ENCODE measurements around the gene ID3.
A peak's percentile ranks its signal among the peaks of the same experiment; 100 is the strongest.

The ID3 gene

GRCh38 chr1:23561076-23561812 is 1.9 kb upstream of the ID3 start:
- Histone ChIP-seq H3K4me1 (ENCODE audit: control insufficient read depth, low read depth, low read length) (peaks cover 49% of the 10 kb centered on the region), H3K9ac (ENCODE audit: low read length) (peak overlapping the region; percentile 17), H3K27me3 (ENCODE audit: control insufficient read depth, insufficient read depth, low read length) (peaks cover 3% of the 10 kb centered on the region), H3K27ac (ENCODE audit: low read length) (no peak overlapping the region), H3K4me3 (ENCODE audit: low read length) (no peak overlapping the region), H3K9me3 (ENCODE audit: control insufficient read depth, low read depth, low read length) (no peaks in the 10 kb centered on the region), H3K36me3 (ENCODE audit: control insufficient read depth, low read depth, low read length) (peaks cover 7% of the 10 kb centered on the region)

GRCh38 chr1:23559985-23560741 is 862 bp upstream of the ID3 start:
- Histone ChIP-seq H3K9me3 (ENCODE audit: control insufficient read depth, low read depth, low read length) (no peaks in the 10 kb centered on the region), H3K27me3 (ENCODE audit: control insufficient read depth, insufficient read depth, low read length) (peaks cover 3% of the 10 kb centered on the region), H3K27ac (ENCODE audit: low read length) (peak overlapping the region; percentile 79), H3K36me3 (ENCODE audit: control insufficient read depth, low read depth, low read length) (peaks cover 7% of the 10 kb centered on the region), H3K4me3 (ENCODE audit: low read length) (peak overlapping the region; percentile 95), H3K9ac (ENCODE audit: low read length) (peak overlapping the region; percentile 78), H3K4me1 (ENCODE audit: control insufficient read depth, low read depth, low read length) (peaks cover 58% of the 10 kb centered on the region)

GRCh38 chr1:23558872-23559135 is 497 bp downstream of the ID3 start:
- Histone ChIP-seq H3K9me3 (ENCODE audit: control insufficient read depth, low read depth, low read length) (no peaks in the 10 kb centered on the region), H3K9ac (ENCODE audit: low read length) (peak overlapping the region; percentile 72), H3K36me3 (ENCODE audit: control insufficient read depth, low read depth, low read length) (peaks cover 7% of the 10 kb centered on the region), H3K27ac (ENCODE audit: low read length) (no peak overlapping the region), H3K4me1 (ENCODE audit: control insufficient read depth, low read depth, low read length) (peaks cover 60% of the 10 kb centered on the region), H3K27me3 (ENCODE audit: control insufficient read depth, insufficient read depth, low read length) (peaks cover 3% of the 10 kb centered on the region), H3K4me3 (ENCODE audit: low read length) (peak overlapping the region; percentile 95)

- Histone ChIP-seq H3K27ac (ENCODE audit: low read length) (no peak overlapping the region), H3K9me3 (ENCODE audit: control insufficient read depth, low read depth, low read length) (no peaks in the 10 kb centered on the region), H3K9ac (ENCODE audit: low read length) (peak overlapping the region; percentile 72), H3K36me3 (ENCODE audit: control insufficient read depth, low read depth, low read length) (peaks cover 7% of the 10 kb centered on the region), H3K27me3 (ENCODE audit: control insufficient read depth, insufficient read depth, low read length) (peaks cover 7% of the 10 kb centered on the region), H3K4me3 (ENCODE audit: low read length) (peak overlapping the region; percentile 95), H3K4me1 (ENCODE audit: control insufficient read depth, low read depth, low read length) (peaks cover 65% of the 10 kb centered on the region)
Observed at GRCh38 chr1:23558140-23558871, 995 bp downstream of the ID3 start.

GRCh38 chr1:23557471-23558124 is 1.7 kb downstream of the ID3 start:
- Histone ChIP-seq H3K36me3 (ENCODE audit: control insufficient read depth, low read depth, low read length) (peaks cover 7% of the 10 kb centered on the region), H3K4me3 (ENCODE audit: low read length) (peak overlapping the region; percentile 95), H3K27me3 (ENCODE audit: control insufficient read depth, insufficient read depth, low read length) (peaks cover 8% of the 10 kb centered on the region), H3K9ac (ENCODE audit: low read length) (peak overlapping the region; percentile 72), H3K9me3 (ENCODE audit: control insufficient read depth, low read depth, low read length) (no peaks in the 10 kb centered on the region), H3K27ac (ENCODE audit: low read length) (no peak overlapping the region), H3K4me1 (ENCODE audit: control insufficient read depth, low read depth, low read length) (peaks cover 59% of the 10 kb centered on the region)

- Histone ChIP-seq H3K9ac (ENCODE audit: low read length) (peak overlapping the region; percentile 72), H3K27me3 (ENCODE audit: control insufficient read depth, insufficient read depth, low read length) (peaks cover 8% of the 10 kb centered on the region), H3K36me3 (ENCODE audit: control insufficient read depth, low read depth, low read length) (peaks cover 7% of the 10 kb centered on the region), H3K27ac (ENCODE audit: low read length) (peak overlapping the region; percentile 73), H3K4me3 (ENCODE audit: low read length) (peak overlapping the region; percentile 95), H3K4me1 (ENCODE audit: control insufficient read depth, low read depth, low read length) (peaks cover 57% of the 10 kb centered on the region), H3K9me3 (ENCODE audit: control insufficient read depth, low read depth, low read length) (no peaks in the 10 kb centered on the region)
Observed at GRCh38 chr1:23556635-23557470, 2.4 kb downstream of the ID3 start.

- peaks cover 8% of the 10 kb centered on the region for H3K27me3 ChIP-seq (ENCODE audit: control insufficient read depth, insufficient read depth, low read length)
Observed at GRCh38 chr1:23555986-23556634, 3.2 kb downstream of the ID3 start.

GRCh38 chr1:23555270-23555985 is 3.9 kb downstream of the ID3 start:
- peaks cover 5% of the 10 kb centered on the region for H3K27me3 ChIP-seq (ENCODE audit: control insufficient read depth, insufficient read depth, low read length)
- peaks cover 45% of the 10 kb centered on the region for H3K4me1 ChIP-seq (ENCODE audit: control insufficient read depth, low read depth, low read length)
- H3K9ac ChIP-seq (ENCODE audit: low read length) = peak overlapping the region; percentile 72
- H3K36me3 ChIP-seq (ENCODE audit: control insufficient read depth, low read depth, low read length) = peaks cover 7% of the 10 kb centered on the region
- H3K4me3 ChIP-seq (ENCODE audit: low read length) = peak overlapping the region; percentile 95
- peak overlapping the region; percentile 68 for H3K27ac ChIP-seq (ENCODE audit: low read length)
- no peaks in the 10 kb centered on the region for H3K9me3 ChIP-seq (ENCODE audit: control insufficient read depth, low read depth, low read length)

More at GRCh38 chr1:23555986-23556634, 3.2 kb downstream of the ID3 start:
- peaks cover 52% of the 10 kb centered on the region for H3K4me1 ChIP-seq (ENCODE audit: control insufficient read depth, low read depth, low read length)
- H3K9ac ChIP-seq (ENCODE audit: low read length) = peak overlapping the region; percentile 72
- H3K9me3 ChIP-seq (ENCODE audit: control insufficient read depth, low read depth, low read length) = no peaks in the 10 kb centered on the region
- H3K4me3 ChIP-seq (ENCODE audit: low read length) = peak overlapping the region; percentile 95
- H3K27ac ChIP-seq (ENCODE audit: low read length) = peak overlapping the region; percentile 73
- H3K36me3 ChIP-seq (ENCODE audit: control insufficient read depth, low read depth, low read length) = peaks cover 7% of the 10 kb centered on the region

GRCh38 chr1:23554481-23555269 is 4.6 kb downstream of the ID3 start:
- H3K27ac ChIP-seq (ENCODE audit: low read length) = peak overlapping the region; percentile 80
- H3K9me3 ChIP-seq (ENCODE audit: control insufficient read depth, low read depth, low read length) = no peaks in the 10 kb centered on the region
- H3K36me3 ChIP-seq (ENCODE audit: control insufficient read depth, low read depth, low read length) = peaks cover 7% of the 10 kb centered on the region
- peaks cover 5% of the 10 kb centered on the region for H3K27me3 ChIP-seq (ENCODE audit: control insufficient read depth, insufficient read depth, low read length)
- peak overlapping the region; percentile 95 for H3K4me3 ChIP-seq (ENCODE audit: low read length)
- H3K4me1 ChIP-seq (ENCODE audit: control insufficient read depth, low read depth, low read length) = peaks cover 38% of the 10 kb centered on the region
- peak overlapping the region; percentile 72 for H3K9ac ChIP-seq (ENCODE audit: low read length)
